ENCODE measurements around the gene CDK1.

DNA sequence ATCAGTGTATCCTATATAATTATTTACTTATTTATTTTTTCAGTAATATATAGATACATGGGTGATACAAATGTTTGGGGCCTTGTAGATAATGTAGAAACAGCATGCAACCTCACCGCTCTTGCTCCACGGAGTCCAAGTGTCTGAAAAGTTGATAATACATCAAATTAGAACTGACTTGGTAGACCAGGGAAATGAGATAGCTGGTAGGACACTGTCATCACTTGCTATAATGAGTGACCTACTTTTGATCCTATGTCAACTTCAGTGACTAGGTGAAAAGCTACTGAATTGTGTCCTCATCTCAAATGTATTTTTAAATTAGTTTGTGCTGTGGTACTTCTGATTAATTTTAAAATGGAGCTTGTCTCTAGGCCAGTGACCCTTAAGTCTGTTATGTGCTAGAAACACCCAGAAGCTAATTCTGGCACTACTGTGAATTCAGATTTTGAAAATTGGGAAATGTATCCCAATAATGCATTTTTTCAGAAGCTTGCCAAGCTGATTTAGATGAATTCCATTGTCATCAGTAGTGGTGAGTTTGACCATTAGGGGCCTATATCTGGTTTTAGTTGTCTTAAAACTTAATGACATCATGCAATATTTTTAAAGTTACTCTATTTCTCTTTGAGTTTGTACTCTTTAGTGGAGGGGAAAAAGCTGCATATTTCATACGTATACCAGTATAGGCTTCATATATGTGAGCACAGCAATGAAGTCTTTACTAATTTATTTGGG is 17.4 kb downstream of the CDK1 start:
- TF ChIP-seq, protein P1, sequence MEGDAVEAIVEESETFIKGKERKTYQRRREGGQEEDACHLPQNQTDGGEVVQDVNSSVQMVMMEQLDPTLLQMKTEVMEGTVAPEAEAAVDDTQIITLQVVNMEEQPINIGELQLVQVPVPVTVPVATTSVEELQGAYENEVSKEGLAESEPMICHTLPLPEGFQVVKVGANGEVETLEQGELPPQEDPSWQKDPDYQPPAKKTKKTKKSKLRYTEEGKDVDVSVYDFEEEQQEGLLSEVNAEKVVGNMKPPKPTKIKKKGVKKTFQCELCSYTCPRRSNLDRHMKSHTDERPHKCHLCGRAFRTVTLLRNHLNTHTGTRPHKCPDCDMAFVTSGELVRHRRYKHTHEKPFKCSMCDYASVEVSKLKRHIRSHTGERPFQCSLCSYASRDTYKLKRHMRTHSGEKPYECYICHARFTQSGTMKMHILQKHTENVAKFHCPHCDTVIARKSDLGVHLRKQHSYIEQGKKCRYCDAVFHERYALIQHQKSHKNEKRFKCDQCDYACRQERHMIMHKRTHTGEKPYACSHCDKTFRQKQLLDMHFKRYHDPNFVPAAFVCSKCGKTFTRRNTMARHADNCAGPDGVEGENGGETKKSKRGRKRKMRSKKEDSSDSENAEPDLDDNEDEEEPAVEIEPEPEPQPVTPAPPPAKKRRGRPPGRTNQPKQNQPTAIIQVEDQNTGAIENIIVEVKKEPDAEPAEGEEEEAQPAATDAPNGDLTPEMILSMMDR (IDR thresholded peaks at IDR 0.05; ENCODE audit: insufficient read depth, low read depth, low read length) = no peak
- TF ChIP-seq EZH2 (IDR thresholded peaks at IDR 0.05; ENCODE audit: insufficient read depth, low read length) = no peak

Data from astrocyte (in vitro differentiated cells and primary cell).